Measurements from ENCODE around the gene GIPC1. TPM values are rescaled to one million over a fixed set of nuclear protein-coding genes. Genes with fewer than 3 reads are reported as not detected.

Gene GIPC1
- total RNA-seq, 1 experiment from 2014 or later: 103 TPM

DNA sequence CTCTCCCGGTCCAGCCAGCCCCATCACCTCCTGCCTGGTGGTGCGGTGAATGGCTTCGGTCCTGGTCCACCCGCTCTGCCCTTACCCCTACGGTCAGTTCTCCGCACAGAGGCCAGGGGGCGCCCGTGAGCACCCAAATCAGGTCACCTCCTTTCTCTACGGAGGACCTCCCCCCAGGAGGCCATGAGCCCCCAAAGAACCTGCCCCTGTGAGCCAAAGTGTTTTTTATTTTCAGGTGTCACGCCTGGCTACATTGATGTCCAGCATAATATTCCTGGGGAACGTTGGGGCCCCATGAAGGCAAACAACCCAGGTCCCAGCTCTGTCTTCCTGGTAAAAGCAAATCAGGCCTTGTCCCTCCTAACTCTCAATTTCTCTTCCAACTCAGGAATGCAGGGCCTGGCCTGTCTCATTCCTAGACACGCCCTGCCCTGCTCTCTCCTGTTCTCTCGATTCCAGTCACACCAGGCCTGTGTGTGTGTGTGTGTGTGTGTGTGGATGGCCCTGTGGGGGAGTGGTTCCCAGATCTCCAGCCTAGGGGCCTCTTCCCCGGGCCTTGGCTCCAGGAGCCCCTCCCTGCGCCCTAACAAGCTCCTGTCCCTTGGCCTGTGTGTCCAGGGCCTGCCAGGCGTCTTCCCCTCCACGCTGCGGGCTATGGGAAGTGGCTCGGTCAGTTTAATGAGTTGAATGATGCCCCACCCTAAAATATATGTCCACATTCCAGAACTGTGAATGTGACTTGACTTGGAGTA is 9.7 kb upstream of the GIPC1 start:
- Histone ChIP-seq H3K27ac (ENCODE audit: low read depth, low read length) (peak overlapping the region; percentile 100), H3K36me3 (ENCODE audit: control insufficient read depth in 1 of 2, insufficient read depth in 2 of 2, low read length in 2 of 2) (no peaks in the 10 kb centered on the region), H3K4me1 (ENCODE audit: control insufficient read depth in 1 of 2, insufficient read depth in 2 of 2, low read length in 2 of 2) (peaks cover 67 to 74% of the 10 kb centered on the region in 2 experiments), H3K4me3 (replicated peaks in 1 of 2; ENCODE audit: low read depth in 1 of 2, low read length in 2 of 2) (peak overlapping the region; percentile 16 to 51), H4K20me1 (ENCODE audit: insufficient read depth) (no peaks in the 10 kb centered on the region), H3K79me2 (ENCODE audit: insufficient read depth, low read length) (no peaks in the 10 kb centered on the region), H3K9ac (ENCODE audit: low read length) (peak overlapping the region; percentile 71), H3K27me3 (ENCODE audit: insufficient read depth, low read length) (no peaks in the 10 kb centered on the region), H3K9me2 (ENCODE audit: insufficient read depth) (no peaks in the 10 kb centered on the region), H3K4me2 (ENCODE audit: low read length) (peak overlapping the region; percentile 76), H2AFZ (ENCODE audit: low read depth, low read length, poor library complexity, severe bottlenecking) (no peak overlapping the region), H3K9me3 (ENCODE audit: control insufficient read depth in 1 of 2, insufficient read depth in 1 of 2, low read depth in 1 of 2, low read length in 2 of 2) (no peaks in the 10 kb centered on the region)
- DNase-seq (ENCODE audit: low read depth, low spot score) (peak; percentile 82), ATAC-seq (peak; percentile 79)
- CTCF ChIA-PET: interaction anchor here (0.6 to 1.6 kb wide), 6 partner anchors 8 to 890 kb away, joined by 3 to 7 read pairs (median 3); no protein-coding TSS in a partner anchor
- RAD21 ChIA-PET (ENCODE audit: low non-redundant PET in 1 of 2, low total read pairs in 2 of 2, uncharacterized antibody in 2 of 2, unreplicated experiment in 2 of 2): interaction anchor here in 1 of 2 experiments (1.2 kb wide), 1 partner anchor 9 kb away, joined by 3 read pairs; no protein-coding TSS in a partner anchor
- BruUV-seq (replicated peaks): TSS peak; percentile 88
- POLR2A ChIA-PET: interaction anchor here (0.6 to 8.7 kb wide), 4 partner anchors 9 to 68 kb away, joined by 3 to 112 read pairs (median 9); partner anchors contain the start of genes DNAJB1 and GIPC1
- intact Hi-C loops (cut with micrococcal nuclease): no loop called here
- TF ChIP-seq JUND (IDR thresholded peaks at IDR 0.05) (no peak), SIN3A (IDR thresholded peaks at IDR 0.05; ENCODE audit: low read depth) (no peak), TCF7L2 (IDR thresholded peaks at IDR 0.05; ENCODE audit: borderline replicate concordance, extremely low read depth, insufficient read depth, insufficient read length) (no peak), SRF (IDR thresholded peaks at IDR 0.05; ENCODE audit: low read depth) (no peak), EZH2phosphoT487 (IDR thresholded peaks at IDR 0.05; ENCODE audit: borderline replicate concordance) (no peak), ELF1 (IDR thresholded peaks at IDR 0.05; ENCODE audit: borderline replicate concordance, low read depth) (no peak), POLR2A (IDR thresholded peaks at IDR 0.05; ENCODE audit: borderline replicate concordance, extremely low read depth, insufficient read depth, insufficient read length) (no peak), POLR2AphosphoS5 (IDR thresholded peaks at IDR 0.05; ENCODE audit: low read depth, low read length) (no peak), REST (IDR thresholded peaks at IDR 0.05; ENCODE audit: low read depth) (no peak), ZFX (IDR thresholded peaks at IDR 0.05) (peak; percentile 58; the same call in 1 of the 2 replicates), EGR1 (IDR thresholded peaks at IDR 0.05; ENCODE audit: low read depth) (peak; percentile 46; the same call in 1 of the 2 replicates), CEBPB (IDR thresholded peaks at IDR 0.05; ENCODE audit: low read depth) (no peak), FOSL1 (IDR thresholded peaks at IDR 0.05; ENCODE audit: low read depth) (0 out of 2 replicates have a peak, but pooled peaks have one; percentile 50), CBX3 (IDR thresholded peaks at IDR 0.05; ENCODE audit: low read depth) (peak; percentile 57; the same call in 1 of the 2 replicates), ZNF274 (IDR thresholded peaks at IDR 0.05; ENCODE audit: low read depth, low read length) (no peak), RAD21 (IDR thresholded peaks at IDR 0.05; ENCODE audit: low read depth) (peak; percentile 49), SP1 (IDR thresholded peaks at IDR 0.05; ENCODE audit: low read depth) (peak; percentile 73), YY1 (IDR thresholded peaks at IDR 0.05; ENCODE audit: extremely low read depth, insufficient replicate concordance, low read depth, low read length) (no peak)
- TF ChIP-seq, protein P1, sequence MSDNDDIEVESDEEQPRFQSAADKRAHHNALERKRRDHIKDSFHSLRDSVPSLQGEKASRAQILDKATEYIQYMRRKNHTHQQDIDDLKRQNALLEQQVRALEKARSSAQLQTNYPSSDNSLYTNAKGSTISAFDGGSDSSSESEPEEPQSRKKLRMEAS (IDR thresholded peaks at IDR 0.05): peak; percentile 52; the same call in 1 of the 2 replicates
- TF ChIP-seq, protein P2, sequence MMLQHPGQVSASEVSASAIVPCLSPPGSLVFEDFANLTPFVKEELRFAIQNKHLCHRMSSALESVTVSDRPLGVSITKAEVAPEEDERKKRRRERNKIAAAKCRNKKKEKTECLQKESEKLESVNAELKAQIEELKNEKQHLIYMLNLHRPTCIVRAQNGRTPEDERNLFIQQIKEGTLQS (IDR thresholded peaks at IDR 0.05): no peak
- TF ChIP-seq, protein P3, sequence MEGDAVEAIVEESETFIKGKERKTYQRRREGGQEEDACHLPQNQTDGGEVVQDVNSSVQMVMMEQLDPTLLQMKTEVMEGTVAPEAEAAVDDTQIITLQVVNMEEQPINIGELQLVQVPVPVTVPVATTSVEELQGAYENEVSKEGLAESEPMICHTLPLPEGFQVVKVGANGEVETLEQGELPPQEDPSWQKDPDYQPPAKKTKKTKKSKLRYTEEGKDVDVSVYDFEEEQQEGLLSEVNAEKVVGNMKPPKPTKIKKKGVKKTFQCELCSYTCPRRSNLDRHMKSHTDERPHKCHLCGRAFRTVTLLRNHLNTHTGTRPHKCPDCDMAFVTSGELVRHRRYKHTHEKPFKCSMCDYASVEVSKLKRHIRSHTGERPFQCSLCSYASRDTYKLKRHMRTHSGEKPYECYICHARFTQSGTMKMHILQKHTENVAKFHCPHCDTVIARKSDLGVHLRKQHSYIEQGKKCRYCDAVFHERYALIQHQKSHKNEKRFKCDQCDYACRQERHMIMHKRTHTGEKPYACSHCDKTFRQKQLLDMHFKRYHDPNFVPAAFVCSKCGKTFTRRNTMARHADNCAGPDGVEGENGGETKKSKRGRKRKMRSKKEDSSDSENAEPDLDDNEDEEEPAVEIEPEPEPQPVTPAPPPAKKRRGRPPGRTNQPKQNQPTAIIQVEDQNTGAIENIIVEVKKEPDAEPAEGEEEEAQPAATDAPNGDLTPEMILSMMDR (IDR thresholded peaks at IDR 0.05 in 2 of 3, conservative IDR thresholded peaks at IDR 0.05 in 1 of 3; ENCODE audit: borderline replicate concordance in 1 of 3, insufficient read depth in 1 of 3, low read depth in 2 of 3, low read length in 2 of 3): peak; percentile 62 to 93 (median 91); a peak in 5 of 6 replicates

Measured in HCT116 (cell line).